OCI-M2 (cell line): ENCODE results near the gene ZFP62.

Experiments
- DNase-seq: peaks from one replicate; lab custom pipeline; 2025; ENCODE audit not compliant: unreplicated experiment; lab: John Stamatoyannopoulos, UW

Gene ZFP62

DNA sequence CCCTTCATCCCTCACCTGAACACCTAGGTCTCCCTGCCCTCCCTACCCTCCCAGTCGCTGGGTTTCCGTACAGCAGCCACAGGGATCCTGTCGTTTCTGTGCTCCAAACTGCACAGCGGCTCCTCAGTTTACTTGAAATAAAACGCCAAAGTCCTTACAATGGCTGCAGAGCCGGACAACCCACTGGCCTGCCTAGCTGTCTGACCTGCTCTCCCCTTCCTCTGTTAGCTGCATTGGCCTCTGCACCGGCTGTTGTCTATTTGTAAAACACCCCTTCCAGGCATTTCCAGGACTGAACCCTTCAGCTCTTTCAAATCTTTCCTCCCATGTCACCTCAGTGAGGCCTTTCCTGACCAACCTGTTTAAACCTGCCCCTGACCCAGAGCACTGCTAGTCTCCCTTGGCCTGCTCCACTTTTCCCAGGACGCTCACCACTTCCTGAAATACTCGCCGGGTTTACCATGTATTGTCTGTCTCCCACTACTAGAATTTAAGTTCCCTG is 49.4 kb downstream of the ZFP62 start:
- no peak for DNase-seq

- no peak for DNase-seq
Measured at GRCh38 chr5:180810959-180811622, 50.0 kb downstream of the ZFP62 start.

DNA sequence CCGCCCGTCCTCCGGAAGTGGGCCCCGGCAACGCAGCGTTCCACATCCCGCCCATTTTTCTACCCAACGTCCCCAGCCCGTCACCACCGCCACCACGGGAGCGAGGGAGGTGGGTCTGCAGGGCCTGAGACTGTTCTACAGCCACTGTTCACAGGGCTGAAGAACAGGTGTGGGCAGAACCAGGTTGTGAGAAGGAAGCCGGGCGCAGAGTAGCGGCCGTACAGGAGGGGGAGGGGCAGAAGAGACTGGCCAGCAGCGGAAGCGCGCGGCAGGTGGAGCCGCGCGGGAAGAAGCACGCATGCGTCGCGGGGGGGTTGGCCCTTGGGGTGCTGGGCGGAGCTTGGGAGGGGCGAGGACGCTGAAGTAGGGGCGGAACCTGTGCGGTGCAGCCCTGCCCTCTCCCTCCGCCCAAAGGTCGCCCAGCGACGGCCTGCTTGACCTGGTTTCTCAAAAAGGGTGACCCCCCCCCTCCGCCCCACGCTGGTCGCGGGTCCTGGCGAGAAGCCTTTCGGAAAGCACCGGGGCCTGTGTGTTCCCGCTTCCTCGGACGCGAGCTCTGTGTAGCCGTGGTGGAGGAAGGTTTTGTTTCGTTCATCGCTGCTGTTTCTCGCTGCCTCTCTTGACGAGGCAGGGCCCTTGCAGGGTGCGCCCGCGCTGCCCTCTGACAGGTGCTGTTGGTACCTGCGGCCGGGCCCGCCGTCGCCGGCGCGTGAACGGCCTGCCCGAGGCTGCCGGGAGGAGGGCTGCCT is 50.7 kb downstream of the ZFP62 start:
- peak; percentile 70 for DNase-seq

- DNase-seq: peak; percentile 67
Measured at GRCh38 chr5:180809403-180810209, 51.5 kb downstream of the ZFP62 start.

- DNase-seq: no peak
Measured at GRCh38 chr5:180808461-180809000, 52.5 kb downstream of the ZFP62 start.

- DNase-seq: no peak
Measured at GRCh38 chr5:180807654-180808414, 53.2 kb downstream of the ZFP62 start.

- no peak for DNase-seq
Measured at GRCh38 chr5:180807046-180807445, 54.0 kb downstream of the ZFP62 start.

DNA sequence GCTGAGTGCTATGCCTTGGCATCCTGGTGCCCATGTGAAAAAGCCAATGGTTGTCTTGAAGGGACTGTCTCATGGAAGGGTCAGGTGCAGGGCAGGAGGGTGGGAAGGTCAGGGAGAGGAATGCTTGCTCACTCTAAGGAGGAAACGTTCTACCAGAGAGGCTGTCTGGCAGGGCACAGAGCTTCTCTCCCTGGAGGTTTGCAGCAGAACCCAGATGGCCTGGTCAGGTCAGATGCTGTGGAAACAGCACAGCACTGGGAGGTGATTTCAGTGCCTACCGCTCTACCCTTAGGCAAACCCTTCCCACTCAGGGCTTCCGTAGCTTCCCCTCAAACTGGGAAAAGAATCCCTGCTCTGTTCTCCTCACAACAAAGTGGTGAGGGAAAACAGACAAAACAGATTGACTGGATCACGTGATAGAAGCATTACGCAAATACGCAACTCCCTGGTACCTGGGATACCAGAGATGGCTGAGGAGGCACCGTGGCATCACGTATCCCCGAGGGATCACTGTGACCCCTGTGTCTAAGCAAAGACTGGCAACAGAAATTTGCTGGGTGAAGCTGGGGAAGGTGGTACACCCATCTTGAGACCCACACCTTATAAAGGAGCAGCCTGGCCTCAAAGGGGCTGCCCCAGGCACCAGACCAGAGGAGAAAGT is 54.6 kb downstream of the ZFP62 start:
- DNase-seq: no peak

- no peak for DNase-seq
Measured at GRCh38 chr5:180804129-180804618, 56.9 kb downstream of the ZFP62 start.

- DNase-seq: peak; percentile 40
Measured at GRCh38 chr5:180803181-180804128, 57.6 kb downstream of the ZFP62 start.

GRCh38 chr5:180802325-180803180 is 58.5 kb downstream of the ZFP62 start, which contains the start of gene MGAT1:
TSS of gene MGAT1 (minus strand) at chr5:180802806. CDS start at chr5:180792971, 9,835 bp downstream.
- DNase-seq: no peak

DNA sequence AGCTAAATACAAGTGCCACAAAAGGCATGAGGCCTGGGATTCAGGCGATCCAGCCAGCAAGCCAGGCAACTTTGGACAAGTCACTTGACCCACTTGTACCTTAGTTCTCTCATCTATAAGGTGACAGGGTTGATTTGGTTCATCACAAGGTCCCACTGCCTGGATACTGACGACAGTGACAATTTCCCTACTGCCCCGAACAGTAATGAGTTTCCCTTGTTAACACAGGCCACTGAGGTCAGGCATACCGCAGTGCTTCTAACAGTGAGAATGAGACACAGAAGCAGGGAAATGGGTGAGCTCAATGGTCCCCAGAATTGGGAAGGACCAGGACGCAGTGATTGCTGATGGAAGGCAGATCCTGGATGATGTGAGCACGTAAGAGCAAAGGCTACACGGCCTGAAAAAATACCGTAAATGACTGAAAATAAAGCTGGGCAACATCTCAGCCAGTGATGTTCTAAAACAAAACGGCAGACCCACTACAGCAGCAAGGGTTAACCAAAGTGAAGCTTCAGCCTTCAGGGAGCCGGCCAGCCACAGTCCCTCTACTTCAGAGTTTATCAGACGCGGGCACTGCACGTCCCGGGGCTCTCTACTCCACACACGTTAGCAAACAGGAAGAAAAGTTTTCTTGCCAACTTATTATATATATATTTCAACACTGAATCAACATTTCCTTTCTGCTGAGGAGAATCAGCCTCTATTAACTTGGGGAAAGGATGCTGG is 59.3 kb downstream of the ZFP62 start:
- DNase-seq: no peak

GRCh38 chr5:180799902-180800801 is 60.9 kb downstream of the ZFP62 start:
- DNase-seq: no peak

DNA sequence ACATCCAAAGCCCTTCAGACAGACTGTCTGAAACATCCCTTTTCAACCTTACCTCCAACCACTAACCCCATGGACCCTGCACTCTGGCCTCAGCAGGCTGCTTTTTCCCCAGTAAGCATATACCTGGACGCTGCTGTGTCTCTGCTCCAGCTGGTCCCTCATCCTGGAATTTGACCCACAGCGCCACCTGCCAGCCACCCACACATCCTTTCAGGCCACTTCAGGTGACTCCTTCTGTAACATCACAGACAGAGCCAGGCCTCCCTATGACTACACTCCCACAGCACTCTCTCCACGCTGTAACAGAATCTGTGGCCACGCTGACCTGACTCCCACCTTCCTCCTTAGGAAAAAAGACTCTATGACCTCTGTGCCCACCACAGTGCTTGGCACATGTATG is 61.9 kb downstream of the ZFP62 start:
- DNase-seq: no peak

- DNase-seq: no peak
Measured at GRCh38 chr5:180798193-180798592, 62.9 kb downstream of the ZFP62 start.
